ENCODE results near the gene NCK2. TPM values are rescaled to one million over a fixed set of nuclear protein-coding genes. Genes with fewer than 3 reads are reported as not detected.

The NCK2 gene
- total RNA-seq, 1 donor from 2014 or later: 45.9 TPM

- H3K36me3 ChIP-seq: no peaks in the 10 kb centered on the region
- DNase-seq (ENCODE audit: extremely low spot score in 2 of 2): no peak
- no peaks in the 10 kb centered on the region for H3K9me3 ChIP-seq
- peaks cover 41% of the 10 kb centered on the region for H3K4me1 ChIP-seq
- no peaks in the 10 kb centered on the region for H3K27me3 ChIP-seq
- TF ChIP-seq POLR2A (IDR thresholded peaks at IDR 0.05) (no peak), POLR2AphosphoS5 (IDR thresholded peaks at IDR 0.05; ENCODE audit: insufficient read depth in 1 of 2, low read depth in 1 of 2) (no peak)
- TF ChIP-seq, protein P1, sequence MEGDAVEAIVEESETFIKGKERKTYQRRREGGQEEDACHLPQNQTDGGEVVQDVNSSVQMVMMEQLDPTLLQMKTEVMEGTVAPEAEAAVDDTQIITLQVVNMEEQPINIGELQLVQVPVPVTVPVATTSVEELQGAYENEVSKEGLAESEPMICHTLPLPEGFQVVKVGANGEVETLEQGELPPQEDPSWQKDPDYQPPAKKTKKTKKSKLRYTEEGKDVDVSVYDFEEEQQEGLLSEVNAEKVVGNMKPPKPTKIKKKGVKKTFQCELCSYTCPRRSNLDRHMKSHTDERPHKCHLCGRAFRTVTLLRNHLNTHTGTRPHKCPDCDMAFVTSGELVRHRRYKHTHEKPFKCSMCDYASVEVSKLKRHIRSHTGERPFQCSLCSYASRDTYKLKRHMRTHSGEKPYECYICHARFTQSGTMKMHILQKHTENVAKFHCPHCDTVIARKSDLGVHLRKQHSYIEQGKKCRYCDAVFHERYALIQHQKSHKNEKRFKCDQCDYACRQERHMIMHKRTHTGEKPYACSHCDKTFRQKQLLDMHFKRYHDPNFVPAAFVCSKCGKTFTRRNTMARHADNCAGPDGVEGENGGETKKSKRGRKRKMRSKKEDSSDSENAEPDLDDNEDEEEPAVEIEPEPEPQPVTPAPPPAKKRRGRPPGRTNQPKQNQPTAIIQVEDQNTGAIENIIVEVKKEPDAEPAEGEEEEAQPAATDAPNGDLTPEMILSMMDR (IDR thresholded peaks at IDR 0.05): no peak
- no peak overlapping the region for H3K4me3 ChIP-seq
- intact Hi-C loops (cut with DNase I): no loop called here
- no peak overlapping the region for H3K27ac ChIP-seq
Measured at GRCh38 chr2:105864262-105864661, 119.5 kb downstream of the NCK2 start.

DNA sequence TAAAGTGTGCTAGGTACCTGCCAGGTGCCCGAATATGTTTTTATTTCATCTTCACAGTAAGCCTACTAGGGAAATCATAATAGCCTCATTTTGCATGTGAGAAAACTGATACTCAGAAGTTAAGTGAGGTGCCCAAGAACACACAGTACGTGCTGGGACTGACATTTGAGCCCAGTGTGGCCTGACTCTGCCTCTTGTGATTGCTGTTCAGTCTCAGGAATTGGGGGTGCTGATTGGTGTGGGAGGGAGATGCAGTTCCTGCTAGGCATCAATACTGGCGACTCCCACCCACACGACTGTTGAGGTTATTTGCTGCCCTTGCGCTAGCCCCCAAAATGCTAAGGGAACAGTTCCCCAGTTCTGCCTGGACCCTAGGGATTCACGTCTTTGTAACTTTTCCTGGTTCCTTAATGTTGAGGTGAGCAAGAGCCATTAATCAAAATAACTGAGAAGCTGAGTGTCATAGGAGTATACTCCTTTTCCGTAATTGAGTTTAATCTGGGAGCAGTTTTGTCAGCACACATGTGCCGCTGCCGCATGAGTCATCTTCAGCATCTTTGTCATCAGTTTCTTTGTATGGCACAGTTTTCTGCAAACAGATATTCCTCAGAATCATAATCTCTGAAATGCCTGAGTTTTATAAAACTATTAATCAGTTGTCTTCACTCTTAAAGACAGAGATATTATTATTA is 120.7 kb downstream of the NCK2 start:
- Histone ChIP-seq H3K36me3 (no peaks in the 10 kb centered on the region), H3K4me1 (peaks cover 45% of the 10 kb centered on the region), H3K27ac (no peak overlapping the region), H3K9me3 (no peaks in the 10 kb centered on the region), H3K4me3 (no peak overlapping the region), H3K27me3 (no peaks in the 10 kb centered on the region)
- intact Hi-C loops (cut with DNase I): no loop called here
- no peak for DNase-seq (ENCODE audit: extremely low spot score in 2 of 2)
- TF ChIP-seq, protein P1 (IDR thresholded peaks at IDR 0.05): no peak
- peak in 1 of 2 donors; percentile 37 for TF ChIP-seq POLR2AphosphoS5 (IDR thresholded peaks at IDR 0.05; ENCODE audit: insufficient read depth in 1 of 2, low read depth in 1 of 2)

DNA sequence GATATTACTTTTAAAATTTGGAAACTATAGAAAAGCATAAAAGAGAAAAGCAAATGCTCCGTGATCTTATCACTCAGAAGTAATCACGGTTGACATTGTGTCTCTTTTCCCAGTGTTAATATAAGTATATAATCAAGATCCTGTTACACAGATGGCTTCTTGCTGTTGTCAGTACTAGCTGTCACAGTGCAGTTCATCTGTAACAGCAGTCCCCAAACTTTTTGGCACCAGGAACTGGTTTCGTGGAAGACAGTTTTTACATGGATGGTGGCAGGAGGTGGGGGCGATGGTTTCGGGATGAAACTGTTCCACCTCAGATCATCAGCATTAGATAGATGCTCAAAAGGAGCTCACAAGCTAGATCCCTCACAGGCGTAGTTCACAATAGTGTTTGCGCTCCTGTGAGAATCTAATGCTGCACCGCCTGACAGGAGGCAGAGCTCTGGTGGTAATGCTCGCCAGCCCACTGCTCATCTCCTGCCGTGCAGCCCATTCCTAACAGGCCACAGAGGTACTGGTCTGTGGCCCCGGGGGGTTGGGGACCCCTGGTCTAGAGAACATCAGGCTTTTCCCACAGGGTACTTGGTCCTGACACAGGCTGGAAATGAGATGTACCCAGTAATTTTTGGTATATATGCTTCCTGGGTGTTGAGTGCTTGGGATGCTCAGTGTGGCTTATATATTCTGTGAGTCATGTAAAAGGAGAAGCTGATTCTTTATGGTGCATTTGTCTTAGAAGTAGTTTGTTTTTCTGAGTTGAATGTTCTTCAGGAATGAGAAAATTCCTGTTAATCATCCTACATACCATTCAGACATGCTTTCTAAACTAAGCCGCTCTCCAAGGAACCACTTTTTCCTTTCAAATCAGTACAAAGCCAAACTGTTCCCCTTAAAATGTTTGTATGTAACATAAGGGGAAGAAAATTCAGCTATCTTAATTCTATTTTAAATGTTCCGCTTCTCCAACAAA is 121.8 kb downstream of the NCK2 start:
- peaks cover 45% of the 10 kb centered on the region for H3K4me1 ChIP-seq
- no peak overlapping the region for H3K27ac ChIP-seq
- no peaks in the 10 kb centered on the region for H3K27me3 ChIP-seq
- intact Hi-C loops (cut with DNase I): no loop called here
- DNase-seq (ENCODE audit: extremely low spot score in 2 of 2): no peak
- TF ChIP-seq POLR2AphosphoS5 (IDR thresholded peaks at IDR 0.05; ENCODE audit: insufficient read depth in 1 of 2, low read depth in 1 of 2) (no peak), POLR2A (IDR thresholded peaks at IDR 0.05) (no peak)
- TF ChIP-seq, protein P1 (IDR thresholded peaks at IDR 0.05): no peak
- H3K4me3 ChIP-seq: no peak overlapping the region
- no peaks in the 10 kb centered on the region for H3K36me3 ChIP-seq
- no peaks in the 10 kb centered on the region for H3K9me3 ChIP-seq

- Histone ChIP-seq H3K36me3 (no peaks in the 10 kb centered on the region), H3K4me3 (no peak overlapping the region), H3K4me1 (peaks cover 45% of the 10 kb centered on the region), H3K27me3 (no peaks in the 10 kb centered on the region), H3K9me3 (no peaks in the 10 kb centered on the region), H3K27ac (no peak overlapping the region)
- no peak for DNase-seq (ENCODE audit: extremely low spot score in 2 of 2)
- intact Hi-C loops (cut with DNase I): no loop called here
- TF ChIP-seq POLR2AphosphoS5 (IDR thresholded peaks at IDR 0.05; ENCODE audit: insufficient read depth in 1 of 2, low read depth in 1 of 2) (no peak), POLR2A (IDR thresholded peaks at IDR 0.05) (no peak)
- TF ChIP-seq, protein P1 (IDR thresholded peaks at IDR 0.05): no peak
Measured at GRCh38 chr2:105867587-105867986, 122.9 kb downstream of the NCK2 start.

Measured in vagina (tissue), 2 donors.